WI38 (cell line): ENCODE data around the gene COL4A2.

Source experiments
- H3K4me3 ChIP-seq: 2 replicates; pipeline ENCODE4 v1.5.1; 2011; ENCODE audit warnings: low read depth, mild to moderate bottlenecking, control low read depth, low read length
- TF ChIP-seq, protein P1 (sequence below): IDR thresholded peaks from 2 replicates; pipeline ENCODE4 v1.5.1; 2012; ENCODE audit warnings: low read depth, mild to moderate bottlenecking, control low read depth, low read length

Gene COL4A2

DNA sequence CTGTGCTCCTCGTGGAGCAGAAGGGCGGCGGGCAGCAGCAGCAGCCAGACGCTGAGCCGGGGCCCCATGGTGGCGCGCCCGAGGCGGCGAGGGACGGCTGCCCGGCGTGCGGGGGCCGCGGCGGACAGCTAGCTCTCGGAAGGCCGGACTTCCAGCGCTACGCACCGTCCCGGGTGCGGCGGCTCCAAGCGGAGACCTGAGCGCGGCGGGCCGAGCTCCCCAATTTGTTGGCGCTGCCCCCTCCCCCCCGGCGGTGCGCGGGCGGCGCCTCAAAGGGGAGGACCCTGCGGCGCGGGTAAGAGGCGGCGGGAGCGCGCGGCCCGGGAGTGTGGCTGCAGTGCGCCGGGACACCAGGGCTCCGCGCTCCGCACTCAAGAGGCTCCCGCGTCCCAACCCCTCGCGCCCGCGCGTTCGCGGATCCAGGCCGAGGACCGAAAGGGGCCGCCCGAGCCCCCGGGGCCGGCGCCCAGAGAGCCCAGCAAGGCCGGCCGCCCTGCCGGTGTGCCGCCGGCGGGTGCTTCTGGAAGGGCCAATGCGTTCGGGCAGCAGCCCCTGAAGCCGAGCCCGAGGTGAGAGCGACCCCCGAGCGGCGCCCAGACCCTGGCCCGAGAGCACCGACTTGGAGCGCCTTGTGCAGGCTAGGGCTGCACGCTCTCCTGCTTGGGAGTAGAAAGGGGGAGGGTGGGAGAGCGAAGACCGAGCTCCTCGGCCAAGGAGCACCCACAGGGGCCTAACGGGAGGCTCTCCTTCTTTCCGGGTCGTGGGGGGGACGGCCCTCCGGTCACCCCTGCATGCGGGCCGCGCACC, at the start of gene COL4A2, which contains the start of gene COL4A1:
Gene COL4A2 (plus strand): TSS at position 325 of the 807 bp plus-strand sequence. CDS start 620 bp downstream, outside the sequence.
Gene COL4A1 (minus strand): TSS at position 198 of the 807 bp plus-strand sequence. CDS start 130 bp downstream, at position 68.
- TF ChIP-seq, protein P1, sequence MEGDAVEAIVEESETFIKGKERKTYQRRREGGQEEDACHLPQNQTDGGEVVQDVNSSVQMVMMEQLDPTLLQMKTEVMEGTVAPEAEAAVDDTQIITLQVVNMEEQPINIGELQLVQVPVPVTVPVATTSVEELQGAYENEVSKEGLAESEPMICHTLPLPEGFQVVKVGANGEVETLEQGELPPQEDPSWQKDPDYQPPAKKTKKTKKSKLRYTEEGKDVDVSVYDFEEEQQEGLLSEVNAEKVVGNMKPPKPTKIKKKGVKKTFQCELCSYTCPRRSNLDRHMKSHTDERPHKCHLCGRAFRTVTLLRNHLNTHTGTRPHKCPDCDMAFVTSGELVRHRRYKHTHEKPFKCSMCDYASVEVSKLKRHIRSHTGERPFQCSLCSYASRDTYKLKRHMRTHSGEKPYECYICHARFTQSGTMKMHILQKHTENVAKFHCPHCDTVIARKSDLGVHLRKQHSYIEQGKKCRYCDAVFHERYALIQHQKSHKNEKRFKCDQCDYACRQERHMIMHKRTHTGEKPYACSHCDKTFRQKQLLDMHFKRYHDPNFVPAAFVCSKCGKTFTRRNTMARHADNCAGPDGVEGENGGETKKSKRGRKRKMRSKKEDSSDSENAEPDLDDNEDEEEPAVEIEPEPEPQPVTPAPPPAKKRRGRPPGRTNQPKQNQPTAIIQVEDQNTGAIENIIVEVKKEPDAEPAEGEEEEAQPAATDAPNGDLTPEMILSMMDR: no peak
- H3K4me3 ChIP-seq: peak within 1 kb of the TSS; percentile 91

DNA sequence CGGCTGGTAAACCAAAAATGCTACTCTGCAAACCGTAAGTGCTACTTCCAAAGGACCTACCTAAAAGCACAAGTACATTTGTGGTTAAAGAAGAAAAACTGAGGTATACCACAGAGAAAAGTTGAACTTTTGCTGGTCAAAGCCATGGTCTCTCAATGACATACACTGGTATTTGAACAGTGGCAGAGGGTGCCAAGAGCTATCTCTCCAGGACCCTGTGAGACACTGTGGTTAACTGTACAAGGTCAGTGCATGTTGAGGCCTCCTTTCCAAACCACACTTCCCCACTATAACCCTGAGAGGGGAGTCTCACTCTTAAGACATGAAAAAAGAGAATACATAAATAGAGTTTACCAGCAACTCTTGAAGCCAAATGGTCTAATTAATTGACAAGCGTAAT, 49.7 kb upstream of the COL4A2 start:
- TF ChIP-seq, protein P1: no peak
- H3K4me3 ChIP-seq: no peak overlapping the region

DNA sequence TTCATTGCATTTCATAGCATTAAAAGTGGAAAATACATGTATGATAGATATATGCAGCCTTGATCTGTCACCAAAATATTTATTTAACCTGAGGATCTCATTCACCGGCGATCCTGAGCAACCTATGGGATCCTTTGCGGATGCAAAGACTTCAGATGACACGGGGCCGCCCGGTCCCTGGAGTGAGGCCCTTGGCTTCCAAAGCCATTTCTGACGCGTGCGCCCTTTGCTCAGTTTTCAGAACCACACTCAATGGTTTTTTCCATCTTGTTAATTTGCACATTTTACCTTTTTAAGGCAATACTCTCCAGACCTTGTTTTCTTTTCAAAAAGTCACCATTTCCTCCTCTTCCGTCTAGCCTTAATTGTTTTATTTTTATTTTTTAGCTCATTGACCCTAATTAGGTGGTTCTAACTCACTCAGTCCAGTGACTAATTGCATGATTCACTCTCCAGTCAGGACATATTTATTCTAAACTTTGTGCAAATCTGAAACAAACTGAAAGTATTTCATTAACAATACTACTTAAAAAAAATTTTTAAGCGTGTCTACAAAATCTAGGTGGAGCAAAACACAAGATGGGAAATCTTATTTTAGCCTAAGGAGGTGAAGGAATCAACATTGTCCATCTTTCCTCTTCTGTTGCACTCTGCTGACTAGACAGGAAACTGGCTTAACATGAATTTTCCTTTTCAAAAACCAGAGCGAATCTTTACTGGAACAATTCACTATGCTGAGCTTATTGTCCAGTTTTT, 48.0 kb upstream of the COL4A2 start:
- H3K4me3 ChIP-seq: 0 out of 2 replicates have a peak overlapping the region, but pooled peaks have one; percentile 11
- TF ChIP-seq, protein P1: no peak

DNA sequence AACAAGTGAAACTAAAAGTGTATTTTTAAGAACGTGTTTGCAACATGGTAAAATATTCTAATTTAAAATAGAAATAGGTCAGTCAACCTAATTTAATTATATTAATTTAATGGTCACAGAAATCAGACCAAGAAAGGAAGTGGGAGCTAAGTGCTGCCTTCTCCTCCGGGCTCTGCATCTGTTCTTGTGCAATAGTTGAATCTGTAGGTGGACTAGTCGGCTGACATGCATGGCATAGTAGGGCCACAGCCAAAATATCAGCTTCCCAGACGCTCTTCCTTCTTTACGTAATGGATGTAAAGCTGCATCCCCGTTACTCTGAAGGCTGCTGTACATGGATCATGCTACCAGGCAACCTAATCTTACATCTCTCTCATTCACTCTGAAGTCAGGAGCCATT, 47.4 kb upstream of the COL4A2 start:
- TF ChIP-seq, protein P1: no peak
- no peak overlapping the region for H3K4me3 ChIP-seq

DNA sequence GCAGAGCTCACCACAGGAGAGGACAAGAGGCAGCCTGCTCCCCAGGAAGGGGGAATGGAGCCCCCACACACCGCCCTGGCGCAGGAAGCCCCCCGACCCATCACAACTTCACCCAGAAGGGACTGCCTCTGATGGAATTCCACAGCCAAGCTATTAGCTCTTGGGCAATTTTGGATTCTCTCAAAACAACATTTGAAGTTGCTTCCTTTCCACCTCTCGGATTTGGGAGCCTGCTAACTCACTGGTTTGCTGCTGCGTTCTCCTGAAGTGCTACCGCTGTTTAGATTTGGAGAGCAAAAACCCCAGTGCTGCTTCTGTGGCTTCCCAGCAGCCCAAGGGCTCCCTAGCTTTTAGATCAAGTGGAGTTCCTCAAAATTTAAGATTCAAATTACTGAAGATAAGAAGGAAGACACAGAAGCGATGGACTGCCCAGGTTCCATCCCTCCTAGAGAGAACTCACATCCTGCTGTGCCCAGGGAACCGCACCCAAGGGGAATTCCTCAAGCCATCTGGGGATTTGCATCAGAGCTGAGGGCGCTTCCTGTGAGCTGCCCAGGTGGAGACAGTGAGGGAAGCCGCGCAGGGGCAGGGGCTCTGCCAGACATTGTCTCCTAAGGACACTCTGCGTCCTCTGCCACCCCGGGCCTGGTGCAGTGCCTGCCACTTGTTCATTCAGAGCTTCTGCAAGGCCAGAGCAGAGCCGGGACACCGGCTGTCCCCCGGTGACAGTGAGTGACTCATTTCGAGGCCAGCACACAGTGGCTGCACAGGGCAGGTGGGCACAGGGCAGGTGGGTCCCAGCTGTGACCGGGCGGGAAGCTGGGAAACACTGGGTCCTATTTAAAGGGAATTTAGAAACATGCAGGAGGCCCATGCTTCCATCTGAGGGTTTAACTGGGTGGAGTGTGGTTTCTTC, 45.7 kb upstream of the COL4A2 start:
- no peak overlapping the region for H3K4me3 ChIP-seq
- TF ChIP-seq, protein P1: no peak

DNA sequence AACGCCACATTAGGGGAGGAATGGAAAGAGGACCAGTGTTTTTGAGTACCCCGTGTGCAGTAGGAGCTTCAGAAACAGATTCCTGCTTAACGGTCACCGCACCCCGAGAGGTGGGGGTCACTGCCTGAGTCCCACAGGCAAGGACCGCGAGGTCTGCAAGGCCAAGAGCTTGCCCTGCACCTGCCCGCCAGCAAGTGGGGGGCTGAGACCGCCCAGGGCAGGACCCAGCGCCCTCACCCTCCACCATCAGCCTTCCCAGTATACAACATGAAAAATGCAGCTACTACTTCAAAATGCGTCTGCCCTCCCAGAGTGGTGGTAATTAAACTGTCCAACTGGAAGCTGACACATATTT, 45.0 kb upstream of the COL4A2 start:
- TF ChIP-seq, protein P1: no peak
- H3K4me3 ChIP-seq: no peak overlapping the region
